GM21786 (cell line): ENCODE results near the gene ZNF282.
A peak's percentile ranks its signal among the peaks of the same experiment; 100 is the strongest.
"Not testable (repeated sequence)": the region's sequence is repeated elsewhere in the genome, so short reads cannot be mapped to it uniquely, and the experiment has no call there.

Source experiments
- ATAC-seq: cut with Tn5 transposase; IDR thresholded peaks from one replicate; pipeline ENCODE4 v1.9.1; 2021; ENCODE audit not compliant: unreplicated experiment

The ZNF282 gene

DNA sequence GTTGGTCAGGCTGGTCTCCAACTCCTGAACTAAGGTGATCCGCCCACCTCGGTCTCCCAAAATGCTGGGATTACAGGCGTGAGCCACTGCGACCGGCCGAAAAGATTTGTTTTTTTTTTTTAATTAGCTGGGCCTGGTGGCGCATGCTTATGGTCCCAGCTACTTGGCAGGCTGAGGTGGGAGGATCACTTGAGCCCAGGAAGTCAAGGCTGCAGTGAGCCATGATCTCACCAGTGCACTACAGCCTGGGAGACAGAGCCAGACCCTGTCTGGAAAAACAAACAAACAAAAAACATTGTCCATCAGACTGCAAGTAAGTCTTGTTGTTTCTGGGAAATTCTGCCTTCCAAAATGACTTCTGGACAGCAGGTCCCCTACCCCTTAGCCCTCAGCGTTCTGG lies 27.8 kb downstream of the ZNF282 start:
- no peak for ATAC-seq

DNA sequence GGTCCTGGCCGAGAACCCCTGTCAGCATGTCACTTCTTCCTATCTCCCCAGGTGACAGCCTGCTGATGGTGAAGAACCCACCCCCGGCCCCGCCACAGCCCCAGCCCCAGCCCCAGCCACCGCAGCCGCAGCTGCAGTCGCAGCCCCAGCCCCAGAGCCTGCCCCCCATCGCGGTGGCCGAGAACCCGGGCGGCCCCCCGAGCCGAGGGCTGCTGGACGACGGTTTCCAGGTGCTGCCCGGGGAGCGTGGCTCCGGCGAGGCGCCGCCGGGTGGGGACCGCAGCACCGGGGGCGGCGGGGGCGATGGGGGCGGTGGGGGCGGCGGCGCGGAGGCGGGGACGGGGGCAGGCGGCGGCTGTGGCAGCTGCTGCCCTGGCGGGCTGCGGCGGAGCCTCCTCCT lies 28.4 kb downstream of the ZNF282 start:
- no peak for ATAC-seq

DNA sequence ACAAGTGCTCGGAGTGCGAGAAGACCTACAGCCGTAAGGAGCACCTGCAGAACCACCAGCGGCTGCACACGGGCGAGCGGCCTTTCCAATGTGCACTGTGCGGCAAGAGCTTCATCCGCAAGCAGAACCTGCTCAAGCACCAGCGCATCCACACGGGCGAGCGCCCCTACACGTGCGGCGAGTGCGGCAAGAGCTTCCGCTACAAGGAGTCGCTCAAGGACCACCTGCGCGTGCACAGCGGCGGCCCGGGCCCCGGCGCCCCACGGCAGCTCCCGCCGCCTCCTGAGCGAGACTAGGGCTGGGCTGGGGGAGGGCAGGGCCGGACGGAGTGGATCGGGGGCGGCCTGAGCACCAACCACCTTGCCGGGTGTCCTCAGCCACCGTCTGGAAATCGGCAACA lies 29.0 kb downstream of the ZNF282 start:
- no peak for ATAC-seq

DNA sequence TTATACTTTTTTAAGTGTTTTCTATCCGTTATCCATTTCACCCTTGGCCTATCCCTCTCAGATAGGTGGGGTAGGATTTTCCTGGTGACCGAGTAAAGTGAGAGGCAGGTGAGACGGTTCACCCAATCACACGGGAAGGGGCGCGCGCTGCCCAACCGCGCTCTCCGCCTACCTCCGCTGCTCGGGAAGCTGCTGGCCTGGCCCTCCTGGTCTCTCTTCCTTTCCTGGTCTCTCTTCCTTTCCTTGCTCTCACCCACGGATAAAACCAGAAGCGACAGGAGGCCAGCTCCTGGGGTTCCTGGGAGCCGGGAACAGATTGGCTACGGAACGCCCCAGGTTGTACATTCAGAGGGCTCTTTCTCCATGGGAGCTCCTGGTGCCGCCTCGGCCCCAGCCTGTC lies 29.8 kb downstream of the ZNF282 start:
- ATAC-seq, result no peak

DNA sequence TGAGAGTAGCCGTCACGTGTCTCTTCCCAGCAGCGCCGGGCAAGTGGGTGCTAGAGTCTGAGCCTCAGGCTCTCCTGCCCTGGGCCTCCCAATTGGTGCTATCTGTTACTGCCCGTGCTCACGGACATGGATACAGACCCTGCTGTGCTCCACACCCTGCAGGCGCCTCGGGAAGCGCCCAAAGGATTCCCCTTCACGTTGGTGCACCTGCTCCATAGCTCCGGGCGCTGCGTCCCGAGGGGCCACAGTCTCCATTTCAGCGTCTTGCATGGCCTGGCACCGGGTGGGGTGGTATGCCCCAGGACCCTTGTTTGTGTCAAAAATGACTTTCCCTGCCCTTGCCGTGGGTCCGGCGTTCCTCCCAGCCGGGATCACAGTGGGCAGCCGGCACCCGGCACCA lies 30.3 kb downstream of the ZNF282 start:
- no peak for ATAC-seq

DNA sequence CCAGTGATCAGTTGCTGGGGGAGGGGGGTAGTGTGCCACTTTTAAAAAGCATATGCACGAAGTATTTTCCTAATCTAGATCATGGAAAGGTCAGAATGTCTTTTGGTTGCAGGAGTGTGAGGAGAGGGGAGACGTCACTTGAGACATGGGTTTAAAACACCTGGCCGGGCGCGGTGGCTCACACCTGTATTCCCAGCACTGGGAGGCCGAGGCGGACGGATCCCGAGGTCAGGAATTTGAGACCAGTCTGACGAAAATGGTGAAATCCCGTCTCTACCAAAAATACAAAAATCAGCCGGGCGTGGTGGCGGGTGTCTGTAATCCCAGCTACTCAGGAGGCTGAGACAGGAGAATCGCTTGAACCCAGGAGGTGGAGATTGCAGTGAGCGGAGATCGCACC lies 31.0 kb downstream of the ZNF282 start:
- ATAC-seq, result not testable (repeated sequence)

DNA sequence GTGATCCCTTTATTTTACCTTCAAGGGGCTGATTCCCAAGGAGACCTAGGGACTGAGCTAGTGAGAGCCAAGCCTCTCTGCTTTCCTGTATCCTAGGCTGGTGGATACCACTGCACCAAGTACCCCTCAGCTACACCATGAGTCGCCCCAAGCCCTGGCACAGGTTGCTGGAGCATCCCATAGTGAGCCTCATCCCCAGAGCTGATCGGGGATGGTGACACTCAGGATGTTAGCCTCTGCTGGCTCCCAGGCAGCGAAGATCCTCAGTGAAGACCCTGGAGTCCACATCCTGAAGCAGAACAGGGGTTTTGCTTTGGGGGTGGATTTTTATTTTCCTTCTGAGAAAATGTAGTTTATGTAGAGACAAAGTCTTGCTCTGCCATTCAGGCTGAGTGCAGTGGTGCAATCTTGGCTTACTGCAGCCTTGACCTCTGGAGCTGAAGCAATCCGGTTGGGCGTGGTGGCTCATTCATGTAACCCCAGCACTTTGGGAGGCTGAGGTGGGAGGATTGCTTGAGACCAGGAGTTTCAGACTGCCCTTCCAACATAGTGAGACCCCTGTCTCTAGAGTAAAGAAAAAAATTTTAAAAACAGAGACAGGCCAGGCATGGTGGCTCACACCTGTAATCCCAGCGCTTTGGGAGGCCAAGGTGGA lies 31.6 kb downstream of the ZNF282 start:
- no peak for ATAC-seq

DNA sequence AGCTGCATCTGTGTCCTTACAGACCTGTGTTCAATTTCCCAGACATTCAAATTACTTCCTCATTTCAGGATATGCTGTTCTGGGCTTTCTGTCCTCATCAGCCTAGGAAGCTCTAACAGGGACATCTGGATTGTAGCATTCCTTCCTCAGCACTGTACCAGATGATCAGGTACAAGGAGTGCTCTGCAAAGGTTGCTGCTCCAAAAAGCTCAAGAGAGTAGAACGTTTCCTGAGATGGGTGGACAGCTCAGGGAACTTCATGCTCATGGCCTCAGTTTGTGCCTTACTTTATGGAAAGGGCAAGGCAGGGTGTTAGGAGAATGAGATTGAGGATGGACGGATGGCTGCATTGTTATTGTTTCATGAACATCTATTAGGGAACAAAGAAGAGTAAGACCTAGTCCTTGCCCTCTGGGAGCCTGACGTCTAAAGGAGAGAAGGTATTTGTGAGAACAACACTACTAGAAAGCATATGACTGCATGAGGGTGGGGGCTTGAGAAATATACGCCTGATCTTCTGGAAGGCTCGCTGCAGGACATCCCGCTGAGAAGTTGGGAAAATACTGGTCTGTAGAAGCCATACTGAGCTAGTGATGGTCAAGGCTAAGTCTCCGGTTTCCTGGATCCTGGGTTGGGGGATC lies 33.6 kb downstream of the ZNF282 start:
- ATAC-seq, result no peak

DNA sequence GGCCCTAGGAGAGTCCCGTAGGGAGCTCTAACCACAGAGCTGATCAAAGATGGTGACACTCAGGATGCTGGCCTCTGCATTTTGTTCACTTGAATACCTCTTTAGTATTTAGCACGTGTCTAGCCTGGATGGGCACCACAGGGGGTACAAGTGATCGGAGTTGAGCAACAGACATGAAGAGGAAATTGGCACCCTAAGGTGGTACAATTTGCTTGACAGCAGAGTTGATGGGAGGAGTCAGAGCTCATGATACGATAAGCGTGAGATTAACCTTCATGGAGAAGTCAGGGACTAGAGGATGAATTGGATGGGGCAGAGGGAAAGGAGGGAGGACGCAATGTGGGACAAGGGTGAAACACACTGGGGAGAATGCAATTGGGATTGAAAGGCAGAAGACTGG lies 34.2 kb downstream of the ZNF282 start:
- no peak for ATAC-seq

DNA sequence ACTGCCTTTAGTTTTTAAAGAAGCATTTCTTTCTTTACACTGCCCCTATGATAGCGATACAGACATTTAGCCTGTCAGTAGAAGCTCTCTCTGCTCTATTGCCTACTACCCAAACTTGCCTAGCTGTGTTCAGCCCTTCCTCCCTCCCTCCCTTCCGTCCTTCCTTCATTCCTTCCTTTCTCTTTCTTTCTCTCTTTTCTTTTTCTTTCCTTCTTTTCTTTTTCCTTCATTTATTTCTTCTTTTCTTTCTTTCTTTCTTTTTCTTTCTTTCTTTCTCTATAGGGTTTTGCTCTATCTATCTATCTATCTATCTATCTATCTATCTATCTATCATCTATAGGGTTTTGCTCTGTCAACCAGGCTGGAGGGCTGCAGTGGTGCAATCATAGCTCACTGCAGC lies 37.0 kb downstream of the ZNF282 start:
- no peak for ATAC-seq

DNA sequence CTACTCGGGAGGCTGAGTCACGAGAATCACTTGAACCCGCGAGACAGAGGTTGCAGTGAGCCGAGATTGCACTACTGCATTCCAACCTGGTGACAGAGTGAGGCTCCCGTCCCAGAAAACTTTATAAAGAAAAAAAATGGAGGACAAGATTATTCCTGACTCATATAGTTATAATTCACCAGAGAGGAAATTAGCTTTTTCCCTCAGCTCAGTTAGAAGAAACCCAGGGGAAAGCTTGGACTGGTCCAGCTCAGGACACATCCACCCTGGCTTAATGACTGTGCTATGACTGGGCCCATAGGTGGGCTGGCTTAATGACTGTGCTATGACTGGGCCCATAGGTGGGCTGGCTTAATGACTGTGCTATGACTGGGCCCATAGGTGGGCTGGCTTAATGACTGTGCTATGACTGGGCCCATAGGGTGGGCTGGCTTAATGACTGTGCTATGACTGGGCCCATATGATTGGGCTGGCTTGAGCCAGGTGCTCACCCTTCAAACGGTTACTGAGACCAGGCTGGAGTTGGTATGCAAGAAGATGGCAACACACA lies 38.4 kb downstream of the ZNF282 start:
- ATAC-seq, result not testable (repeated sequence)

DNA sequence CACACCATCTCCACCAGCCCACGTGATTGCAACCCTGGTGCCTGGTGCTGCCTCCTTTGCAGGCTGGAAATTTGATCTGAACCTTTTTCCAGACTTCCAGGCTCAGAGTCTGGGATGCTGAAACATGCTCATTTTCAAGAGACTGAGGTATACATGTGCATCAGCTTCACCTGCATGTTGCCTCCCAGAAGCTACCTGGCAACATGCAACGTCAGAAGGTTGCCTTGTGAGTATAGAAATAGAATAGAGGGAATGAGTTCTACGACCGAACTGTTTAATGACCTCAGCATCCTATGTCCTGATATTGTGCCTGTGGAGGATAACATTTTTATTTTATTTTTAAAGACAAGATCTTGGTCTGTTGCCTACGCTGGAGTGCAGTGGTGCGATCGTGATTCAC lies 42.2 kb downstream of the ZNF282 start:
- no peak for ATAC-seq

DNA sequence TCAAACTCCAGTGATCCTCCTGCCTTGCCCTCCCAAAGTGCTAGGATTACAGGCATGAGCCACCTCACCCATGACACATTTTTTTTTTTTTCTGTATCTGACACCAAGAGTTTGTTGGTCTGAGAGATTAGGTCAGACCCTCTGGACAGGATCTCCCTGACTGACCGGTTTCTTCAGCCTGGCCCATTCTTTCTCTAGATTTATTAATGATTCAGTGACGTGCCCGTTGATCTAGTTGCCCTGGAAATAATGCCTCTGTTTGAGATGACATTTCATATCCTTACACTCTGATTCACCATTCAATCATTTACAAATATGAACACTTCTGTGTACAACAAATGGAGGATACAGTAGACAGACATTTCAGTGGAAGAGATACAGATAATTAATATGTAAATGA lies 42.7 kb downstream of the ZNF282 start:
- ATAC-seq, result no peak

DNA sequence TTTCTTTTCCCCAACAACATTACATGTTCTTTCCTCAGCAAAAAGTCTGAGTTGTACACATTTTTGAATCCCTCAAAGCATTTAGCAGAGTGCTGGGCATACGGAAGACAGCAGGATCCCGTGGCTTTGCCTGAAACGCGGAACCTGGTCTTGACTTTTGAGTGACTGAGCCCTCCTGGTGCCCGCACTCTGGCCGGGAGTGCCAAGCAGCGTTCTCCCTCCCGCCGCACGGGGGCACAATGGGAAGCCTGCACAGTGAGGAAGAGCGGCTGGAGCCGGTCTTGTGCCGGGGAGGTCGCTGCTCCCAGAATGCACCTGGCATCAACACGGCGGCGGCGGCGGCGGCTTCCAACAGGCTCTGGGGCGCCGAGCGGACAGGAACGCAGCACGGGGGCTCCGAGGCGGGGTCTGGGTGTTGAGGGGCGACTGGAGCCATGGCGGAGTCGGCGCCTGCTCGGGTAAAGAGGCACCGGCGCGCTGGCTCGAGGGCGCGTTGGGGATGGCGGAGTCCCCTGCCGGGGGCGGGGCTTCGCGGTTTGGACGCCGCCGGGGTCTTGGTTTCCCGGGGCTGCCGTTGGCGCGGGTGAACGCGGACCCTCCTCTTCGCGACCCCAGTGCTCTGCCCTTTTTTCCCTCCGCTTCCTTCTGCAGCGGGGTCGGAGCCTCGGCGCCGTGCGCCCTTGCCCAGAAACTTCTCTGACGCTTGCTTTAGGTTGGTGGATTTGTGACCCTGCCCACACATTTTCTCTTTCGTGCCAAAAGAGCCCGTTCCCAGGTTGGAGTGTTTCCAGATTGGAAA lies 44.2 kb downstream of the ZNF282 start, which contains the start of gene ZNF212:
Gene ZNF212, plus strand, starts transcription at position 307 of the 799 bp plus-strand sequence. Its CDS starts 128 bp downstream, at position 435.
- ATAC-seq, result peak; percentile 100

DNA sequence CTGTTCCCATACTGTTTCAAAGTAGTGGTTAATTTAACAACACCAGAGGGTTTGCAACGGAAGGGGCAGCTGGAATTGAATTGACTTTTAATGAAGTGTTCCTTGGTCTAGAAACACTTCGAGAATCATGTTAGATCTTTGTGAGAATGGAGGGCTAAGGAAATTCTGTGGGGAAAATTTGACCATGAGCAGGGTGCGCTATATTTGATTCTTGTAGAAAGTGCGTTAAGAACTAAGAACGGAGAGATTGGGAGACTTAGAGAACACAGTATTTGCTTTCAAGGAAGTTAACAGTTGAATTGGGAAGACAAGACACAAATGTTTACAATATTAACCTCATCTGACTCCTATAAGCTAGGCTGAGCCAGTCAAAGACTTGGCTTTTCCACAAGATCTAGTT lies 45.3 kb downstream of the ZNF282 start:
- no peak for ATAC-seq

DNA sequence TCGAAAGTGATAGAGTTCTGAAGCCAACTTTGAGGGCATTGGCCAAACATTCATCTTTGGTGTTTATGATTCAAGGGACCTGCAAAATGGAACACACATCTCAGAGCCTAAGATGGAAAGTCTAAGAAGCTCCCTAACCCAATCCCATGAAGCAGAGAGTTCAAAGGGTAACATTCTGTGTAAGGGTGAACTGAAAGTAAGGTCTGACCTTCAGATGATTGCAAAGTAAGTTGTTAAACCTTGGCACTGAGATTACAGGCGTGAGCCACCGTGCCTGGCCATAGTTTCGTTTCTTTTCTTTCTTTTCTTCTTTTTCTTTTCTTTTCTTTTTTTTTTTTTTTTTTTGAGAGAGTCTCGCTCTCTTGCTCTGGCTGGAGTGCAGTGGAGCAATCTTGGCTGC lies 46.4 kb downstream of the ZNF282 start:
- ATAC-seq, result no peak

DNA sequence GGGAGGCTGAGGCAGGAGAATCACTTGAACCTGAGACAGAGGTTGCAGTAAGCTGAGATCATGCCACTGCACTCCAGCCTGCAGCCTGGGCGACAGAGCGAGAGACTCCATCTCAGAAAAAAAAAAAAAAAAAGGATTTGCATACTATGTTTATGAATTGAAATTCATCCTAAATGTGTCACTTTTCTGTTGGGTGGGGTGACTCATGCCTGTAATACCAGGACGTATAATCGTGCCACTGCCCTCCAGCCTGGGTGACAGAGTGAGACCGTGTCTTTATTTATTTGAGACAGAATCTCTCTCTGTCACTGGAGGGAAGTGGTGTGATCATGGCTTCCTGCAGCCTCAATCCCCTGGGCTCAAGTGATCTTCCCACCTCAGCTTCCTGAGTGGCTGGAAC lies 49.9 kb downstream of the ZNF282 start:
- peak; percentile 71 for ATAC-seq

DNA sequence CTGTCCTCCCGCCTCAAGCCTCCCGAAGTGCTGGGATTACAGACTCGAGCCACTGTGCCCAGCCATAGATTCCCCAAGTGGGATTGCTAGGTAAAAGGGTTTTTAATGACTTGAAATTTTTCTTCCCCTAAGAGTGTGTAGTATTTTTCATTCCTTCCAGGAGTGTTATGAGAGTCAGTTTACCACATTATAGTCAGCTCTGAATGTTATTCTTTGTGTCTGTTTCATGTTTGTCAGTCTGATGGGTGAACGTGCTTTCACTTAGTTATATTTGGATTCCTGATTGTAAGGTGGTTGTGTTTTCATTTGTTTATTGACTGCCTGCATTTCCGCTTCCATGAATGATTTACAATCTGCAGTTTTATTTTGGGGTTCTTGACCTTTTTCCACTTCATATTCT lies 50.4 kb downstream of the ZNF282 start:
- peak; percentile 25 for ATAC-seq

DNA sequence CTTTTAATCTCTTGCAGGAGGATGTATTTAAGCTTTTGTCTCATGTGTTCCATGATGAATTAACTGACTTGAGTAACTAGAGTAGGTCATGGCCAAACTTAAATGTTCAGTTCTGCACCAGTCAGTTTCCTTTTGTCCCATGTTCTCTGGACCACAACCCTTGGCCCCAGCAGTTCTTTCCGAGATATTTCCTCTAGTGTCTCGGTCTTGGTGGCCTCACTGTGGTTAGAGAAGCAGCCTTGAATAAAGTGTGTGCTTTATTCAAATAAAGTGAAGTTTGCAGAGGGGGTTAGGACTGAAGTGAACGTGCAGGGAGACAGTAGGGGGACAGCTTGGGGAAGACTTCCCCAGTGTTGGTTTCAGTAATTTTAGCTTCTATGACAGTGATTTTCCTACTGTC lies 53.4 kb downstream of the ZNF282 start:
- peak; percentile 35 for ATAC-seq

DNA sequence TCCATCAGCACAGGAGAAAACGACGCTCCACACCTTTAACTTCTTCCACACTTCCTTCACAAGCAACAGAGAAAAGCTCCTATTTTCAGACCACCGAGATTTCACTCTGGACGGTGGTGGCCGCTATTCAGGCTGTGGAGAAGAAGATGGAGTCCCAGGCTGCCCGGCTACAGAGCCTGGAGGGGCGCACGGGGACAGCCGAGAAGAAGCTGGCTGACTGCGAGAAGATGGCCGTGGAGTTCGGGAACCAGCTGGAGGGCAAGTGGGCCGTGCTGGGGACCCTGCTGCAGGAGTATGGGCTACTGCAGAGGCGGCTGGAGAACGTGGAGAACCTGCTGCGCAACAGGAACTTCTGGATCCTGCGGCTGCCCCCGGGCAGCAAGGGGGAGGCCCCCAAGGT lies 54.8 kb downstream of the ZNF282 start:
- not testable (repeated sequence) for ATAC-seq

DNA sequence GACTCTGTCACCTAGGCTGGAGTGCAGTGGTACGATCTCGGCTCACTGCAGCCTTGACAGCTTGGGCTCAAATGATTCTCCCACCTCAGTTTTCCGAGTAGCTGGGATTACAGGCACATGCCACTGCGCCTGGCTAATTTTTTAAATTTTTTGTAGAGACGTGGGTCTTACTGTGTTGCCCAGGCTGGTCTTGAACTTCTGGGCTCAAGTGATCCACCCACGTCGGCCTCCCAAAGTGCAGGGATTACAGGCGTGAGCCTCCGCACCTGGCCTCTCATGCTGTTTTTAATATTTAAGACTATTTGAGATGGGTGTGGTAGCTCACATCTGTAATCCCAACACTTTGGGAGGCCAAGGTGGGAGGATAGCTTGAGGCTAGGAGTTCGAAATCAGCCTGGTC lies 56.2 kb downstream of the ZNF282 start:
- not testable (repeated sequence) for ATAC-seq

DNA sequence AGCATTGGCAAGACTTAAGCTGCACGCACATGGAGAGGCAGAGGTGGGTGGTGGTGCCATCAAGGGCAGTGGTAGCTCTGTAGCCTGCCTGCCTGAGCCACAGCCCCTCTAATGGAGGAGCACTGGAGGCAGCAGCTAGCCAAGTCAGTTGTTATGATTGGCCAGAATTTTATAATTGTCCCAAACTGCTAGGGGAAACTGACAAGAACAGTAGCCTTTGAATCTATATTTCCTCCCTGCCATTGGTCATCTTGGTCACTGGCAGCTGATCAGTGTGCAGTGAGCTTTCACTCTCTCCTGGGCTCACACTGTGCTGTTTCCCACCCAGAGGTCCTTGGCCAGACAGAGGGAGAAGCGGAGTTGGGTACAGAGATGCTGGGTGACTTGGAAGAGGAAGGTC lies 57.0 kb downstream of the ZNF282 start:
- no peak for ATAC-seq
